Heart right ventricle (tissue), 16 donors: ENCODE measurements around the gene SLC19A1. TPM values are rescaled to one million over a fixed set of nuclear protein-coding genes. Genes with fewer than 3 reads are reported as not detected.
A peak's percentile ranks its signal among the peaks of the same experiment; 100 is the strongest.

Source experiments
- ATAC-seq, 8 donors: fragments of 200-7000 bp; cut with Tn5 transposase; one replicate each; pipeline ENCODE4 v1.9.1; 2020; ENCODE audit warnings: mild to moderate bottlenecking in 8 of 8, moderate library complexity in 8 of 8, moderate number of reproducible peaks in 1 of 8
- DNase-seq, 2 donors: peaks; one replicate each; pipeline ENCODE4 v3.0.0-alpha.2; 2020
- H3K27ac ChIP-seq, 10 donors: fragments of 200-600 bp; sonication (generic) in 2 of 10; one replicate each; pipeline versions ENCODE4 v1.5.0 to v1.8.0; 2020 to 2022; ENCODE audit warnings: mild to moderate bottlenecking in 3 of 10
- H3K27me3 ChIP-seq, 7 donors: fragments of 200-600 bp; one replicate each; pipeline ENCODE4 v1.8.0; 2021 to 2022; ENCODE audit warnings: mild to moderate bottlenecking in 2 of 7
- H3K36me3 ChIP-seq, 9 donors: fragments of 200-600 bp; sonication (generic) in 1 of 9; one replicate each; pipeline versions ENCODE4 v1.5.0 to v1.8.0; 2020 to 2022; ENCODE audit warnings: mild to moderate bottlenecking in 2 of 9
- H3K4me1 ChIP-seq, 9 donors: fragments of 200-600 bp; sonication (generic) in 1 of 9; one replicate each; pipeline versions ENCODE4 v1.5.0 to v1.8.0; 2020 to 2022; ENCODE audit warnings: mild to moderate bottlenecking in 4 of 9
- H3K4me3 ChIP-seq, 10 donors: fragments of 200-600 bp; sonication (generic) in 2 of 10; one replicate each; pipeline versions ENCODE4 v1.5.0 to v1.8.0; 2020 to 2022; ENCODE audit warnings: mild to moderate bottlenecking in 7 of 10, moderate library complexity in 2 of 10
- H3K9me3 ChIP-seq, 11 donors: fragments of 200-600 bp in 10 of 11; sonication (generic) in 2 of 11; one replicate each; pipeline versions ENCODE4 v1.5.0 to v1.8.0; 2013 to 2022; ENCODE audit warnings: mild to moderate bottlenecking in 2 of 11, control low read depth in 1 of 11, moderate library complexity in 1 of 11
- WGBS, 2 donors: extraction: QIAGEN DNeasy Blood & Tissue Kit; methylation state at CpG; one replicate each; pipeline ENCODE4 v1.1.7; 2013; ENCODE audit warnings: inconsistent platforms in 1 of 2; 5-methylcytosine and 5-hydroxymethylcytosine counted together
- intact Hi-C, 10 donors: fragments of 100-400 bp; cut with DNase I; formaldehyde crosslinking; loops; one replicate each; pipeline versions ENCODE4 v1.11.1 to v1.14.2; 2022
- polyA plus RNA-seq, 2 donors: library from polyadenylated mRNA; stranded (reverse); fragments of 200-250 nt; gene quantifications; one replicate each; pipeline ENCODE4 v1.2.3, GENCODE V29; 2013
- total RNA-seq, 10 donors: library from RNA; stranded (reverse); fragmentation: NEBNext Ultra II Directional in 3 of 10; extraction: Animal tissue kit (Norgen Biotek cat#: 25700) in 3 of 10; gene quantifications; one replicate each; pipeline versions ENCODE4 v1.2.1 to v1.2.4, GENCODE V29; 2021 to 2023
- TF ChIP-seq, protein P1 (sequence below), 9 donors: fragments of 200-600 bp; sonication (generic) in 2 of 9; IDR thresholded peaks; one replicate each; pipeline versions ENCODE4 v1.5.0 to v1.8.0; 2021 to 2022; ENCODE audit warnings: antibody characterized with exemption in 9 of 9, mild to moderate bottlenecking in 5 of 9, moderate library complexity in 1 of 9
- donor health status: Arrhythmogenic right ventricular cardiomyopathy.
- donor health status: ischemic (EF 13 %, LVEDD 7.1; RV severe dilation, severe dysfunction).
- donor health status: healthy with polysubstance abuse.
- donor health status: DM: no; HTN: yes; CAD: no.
- donor health status: DM: no; HTN: no; CAD: no.
- donor health status: ischemic (EF 25% LVEDD 6.9; RV normal size, moderate dysfunction).
- donor health status: ischemic (EF 25% LVEDD 5.7; RV mildly dilated, moderate dysfunction).
- donor health status: healthy.
- donor health status: DM: yes; HTN: yes; CAD: no.
- donor health status: Ischemic cardiomyopathy.
- donor health status: ischemic (EF 35%, LVEDD 5.7; RV mildly dilated, moderate dysfunction).
- donor health status: nonischemic (EF 11% LVEDD 7.7; RV severe dilation, severe dysfunction).
- donor health status: DM: yes; HTN: yes; CAD: no.
- donor health status: PGD.
- donor health status: ischemic (EF 29% LVEDD 5.4; RV normal size, mild dysfunction).
- donor health status: nonischemic (EF 23%, LVEDD 6.1; RV moderate dilation, normal function).

Gene SLC19A1
- total and polyA plus RNA-seq, 12 donors = 1.5 to 8.5 (median 3.8) TPM

DNA sequence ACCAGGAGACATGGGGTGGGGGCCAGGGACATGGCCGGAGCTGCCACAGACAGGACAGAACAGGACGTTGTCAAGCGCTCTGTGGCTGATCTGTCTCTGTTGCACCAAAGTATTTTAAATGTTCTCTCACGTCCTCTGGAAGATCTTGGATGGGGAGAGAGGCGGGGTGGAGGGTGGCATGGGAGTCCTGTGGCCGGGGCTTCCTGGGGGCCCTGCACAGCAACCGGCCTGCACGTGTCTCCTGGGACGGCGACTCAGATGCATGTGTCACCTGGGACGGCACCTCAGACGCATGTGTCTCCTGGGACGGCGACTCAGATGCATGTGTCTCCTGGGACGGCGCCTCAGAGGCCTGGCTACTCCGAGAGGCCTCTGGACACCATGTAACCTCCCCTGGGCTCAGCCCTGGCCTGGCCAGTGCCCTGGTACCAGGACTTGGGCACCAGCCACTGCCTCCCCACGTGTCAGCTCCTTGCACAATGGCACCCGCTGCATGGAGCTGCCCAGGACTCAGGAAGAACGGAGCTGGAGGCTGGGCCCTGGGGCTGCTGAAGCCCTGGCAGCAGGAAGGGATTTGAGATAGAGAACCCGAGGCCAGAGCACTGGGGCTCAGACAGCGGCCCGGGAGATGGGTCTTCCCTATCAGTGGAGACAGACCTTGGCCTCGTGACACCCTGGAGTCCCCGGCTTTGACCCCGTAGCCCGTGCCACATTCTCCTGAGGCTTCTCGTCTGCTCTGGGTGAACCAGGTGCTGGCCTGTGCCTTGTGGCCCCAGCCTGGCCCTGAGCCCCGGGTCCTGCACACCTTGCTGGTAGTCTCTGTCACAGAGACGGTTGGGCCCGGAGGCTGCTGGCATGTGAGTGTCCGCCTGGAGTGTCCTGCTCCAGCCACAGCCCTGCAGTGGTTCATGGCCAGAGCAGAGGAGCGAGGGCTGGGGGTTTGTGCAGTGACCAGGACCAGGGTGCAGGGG lies 14.7 kb upstream of the SLC19A1 start:
- Histone ChIP-seq H3K4me3 (no peak overlapping the region), H3K9me3 (no peaks in the 10 kb centered on the region), H3K27ac (peak overlapping the region in 1 of 10 donors; percentile 87), H3K27me3 (peaks cover 0 to 25% (median 7%) of the 10 kb centered on the region in 7 donors), H3K4me1 (peaks cover 0 to 24% (median 6%) of the 10 kb centered on the region in 9 donors), H3K36me3 (no peaks in the 10 kb centered on the region)
- ATAC-seq = no peak
- intact Hi-C loops = loop anchor here in 9 of 10 donors (1.0 to 10.0 kb wide), 8 partner anchors 35 to 368 kb away; no protein-coding TSS in a partner anchor
- TF ChIP-seq, protein P1, sequence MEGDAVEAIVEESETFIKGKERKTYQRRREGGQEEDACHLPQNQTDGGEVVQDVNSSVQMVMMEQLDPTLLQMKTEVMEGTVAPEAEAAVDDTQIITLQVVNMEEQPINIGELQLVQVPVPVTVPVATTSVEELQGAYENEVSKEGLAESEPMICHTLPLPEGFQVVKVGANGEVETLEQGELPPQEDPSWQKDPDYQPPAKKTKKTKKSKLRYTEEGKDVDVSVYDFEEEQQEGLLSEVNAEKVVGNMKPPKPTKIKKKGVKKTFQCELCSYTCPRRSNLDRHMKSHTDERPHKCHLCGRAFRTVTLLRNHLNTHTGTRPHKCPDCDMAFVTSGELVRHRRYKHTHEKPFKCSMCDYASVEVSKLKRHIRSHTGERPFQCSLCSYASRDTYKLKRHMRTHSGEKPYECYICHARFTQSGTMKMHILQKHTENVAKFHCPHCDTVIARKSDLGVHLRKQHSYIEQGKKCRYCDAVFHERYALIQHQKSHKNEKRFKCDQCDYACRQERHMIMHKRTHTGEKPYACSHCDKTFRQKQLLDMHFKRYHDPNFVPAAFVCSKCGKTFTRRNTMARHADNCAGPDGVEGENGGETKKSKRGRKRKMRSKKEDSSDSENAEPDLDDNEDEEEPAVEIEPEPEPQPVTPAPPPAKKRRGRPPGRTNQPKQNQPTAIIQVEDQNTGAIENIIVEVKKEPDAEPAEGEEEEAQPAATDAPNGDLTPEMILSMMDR (IDR thresholded peaks at IDR 0.05) = no peak
- 82 to 84% methylated on average over 32 to 33 of the region's 33 CpGs for WGBS, 2 donors
- no peak for DNase-seq

GRCh38 chr21:45556302-45556644 lies 14.0 kb upstream of the SLC19A1 start:
- H3K36me3 ChIP-seq = no peaks in the 10 kb centered on the region
- intact Hi-C loops = loop anchor here in 9 of 10 donors (1.0 to 10.0 kb wide), 8 partner anchors 36 to 369 kb away; no protein-coding TSS in a partner anchor
- DNase-seq (no peak), ATAC-seq (no peak)
- H3K27me3 ChIP-seq = peaks cover 0 to 25% (median 3%) of the 10 kb centered on the region in 7 donors
- H3K4me3 ChIP-seq = peak overlapping the region in 5 of 10 donors; percentile 50 to 68 (median 62)
- 42 to 48% methylated on average over 12 of the region's 12 CpGs for WGBS, 2 donors
- peaks cover 0 to 30% (median 6%) of the 10 kb centered on the region in 9 donors for H3K4me1 ChIP-seq
- TF ChIP-seq, protein P1 (IDR thresholded peaks at IDR 0.05) = no peak
- no peaks in the 10 kb centered on the region for H3K9me3 ChIP-seq
- peak overlapping the region in 7 of 10 donors; percentile 4 to 87 (median 72) for H3K27ac ChIP-seq

DNA sequence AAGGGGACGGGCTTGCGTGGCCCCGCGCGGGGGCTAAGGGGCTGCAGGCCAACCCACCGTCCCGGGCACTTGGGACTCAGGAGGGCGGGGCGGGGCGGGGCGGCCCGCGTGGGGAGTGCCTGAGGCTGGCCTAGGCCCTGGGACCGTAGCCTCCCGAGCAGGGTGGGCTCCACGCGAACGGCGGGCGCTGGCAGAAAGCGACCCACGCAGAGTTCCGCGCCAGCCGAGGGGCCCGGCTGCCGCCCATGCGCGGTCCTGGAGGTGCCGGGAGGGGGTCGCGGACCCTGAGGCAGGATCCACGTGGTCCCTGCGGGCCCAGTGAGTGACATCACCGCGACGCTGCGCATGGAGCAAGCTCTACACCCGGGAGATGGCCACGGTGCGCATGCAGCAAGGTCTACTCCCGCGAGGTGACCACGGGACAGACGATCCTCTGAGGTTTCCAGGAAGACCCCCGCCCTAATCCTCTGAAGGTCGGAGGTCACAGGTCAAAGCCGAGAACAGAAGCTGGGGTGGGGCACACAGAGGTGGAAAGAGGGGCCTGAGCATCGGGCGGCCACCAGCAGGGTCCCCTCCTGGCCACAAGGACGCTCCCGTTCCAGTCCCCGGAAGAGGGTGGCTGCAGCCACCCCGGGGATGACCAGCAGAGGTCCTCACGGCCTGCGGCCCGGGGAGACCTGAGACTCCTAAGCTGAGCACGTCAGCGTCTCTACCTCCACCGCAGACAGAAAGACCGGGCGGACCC lies 13.5 kb upstream of the SLC19A1 start:
- H3K9me3 ChIP-seq = no peaks in the 10 kb centered on the region
- peak overlapping the region in 9 of 10 donors; percentile 38 to 68 (median 50) for H3K4me3 ChIP-seq
- peak in 7 of 8 donors; percentile 18 to 93 (median 83) for ATAC-seq
- peaks cover 0 to 34% (median 6%) of the 10 kb centered on the region in 9 donors for H3K4me1 ChIP-seq
- no peaks in the 10 kb centered on the region for H3K36me3 ChIP-seq
- H3K27me3 ChIP-seq = peaks cover 0 to 23% (median 2%) of the 10 kb centered on the region in 7 donors
- DNase-seq = peak in 1 of 2 donors; percentile 84
- TF ChIP-seq, protein P1 (IDR thresholded peaks at IDR 0.05) = peak in 5 of 9 donors; percentile 49 to 78 (median 70)
- intact Hi-C loops = loop anchor here (1.0 to 10.0 kb wide), 8 partner anchors 37 to 369 kb away; no protein-coding TSS in a partner anchor
- 1 to 6% methylated on average over 54 to 62 of the region's 62 CpGs for WGBS, 2 donors
- H3K27ac ChIP-seq = peak overlapping the region in 8 of 10 donors; percentile 4 to 87 (median 70)

- Histone ChIP-seq H3K36me3 (no peaks in the 10 kb centered on the region), H3K9me3 (no peaks in the 10 kb centered on the region), H3K4me3 (peak overlapping the region in 9 of 10 donors; percentile 38 to 68 (median 50)), H3K27ac (peak overlapping the region in 6 of 10 donors; percentile 66 to 87 (median 76)), H3K27me3 (peaks cover 0 to 18% (median 1%) of the 10 kb centered on the region in 7 donors), H3K4me1 (peaks cover 0 to 38% (median 6%) of the 10 kb centered on the region in 9 donors)
- ATAC-seq = no peak
- WGBS, 2 donors = 0 to 2% methylated on average over 1 to 16 of the region's 34 CpGs
- DNase-seq = no peak
- intact Hi-C loops = loop anchor here (2.0 to 10.0 kb wide), 5 partner anchors 37 to 370 kb away; no protein-coding TSS in a partner anchor
- TF ChIP-seq, protein P1 (IDR thresholded peaks at IDR 0.05) = no peak
Observed at GRCh38 chr21:45555251-45555556, 13.0 kb upstream of the SLC19A1 start.
